Muscle layer of duodenum (tissue), 2 donors: Measurements from ENCODE around the gene PSMG4.

Experiments
- H3K27ac ChIP-seq: one replicate; pipeline ENCODE4 v1.7.0; 2013; ENCODE audit warnings: mild to moderate bottlenecking, low read length
- H3K27me3 ChIP-seq: one replicate; pipeline ENCODE4 v1.7.0; 2013; ENCODE audit warnings: low read depth, mild to moderate bottlenecking, control low read depth, low read length
- H3K36me3 ChIP-seq, 2 donors: one replicate each; pipeline ENCODE4 v1.7.0; 2013; ENCODE audit warnings: low read length in 2 of 2, control low read depth in 1 of 2, mild to moderate bottlenecking in 1 of 2; ENCODE audit not compliant: insufficient read depth in 2 of 2, control insufficient read depth in 1 of 2
- H3K4me1 ChIP-seq, 2 donors: one replicate each; pipeline ENCODE4 v1.7.0; 2013; ENCODE audit warnings: low read length in 2 of 2, mild to moderate bottlenecking in 2 of 2, control low read depth in 1 of 2, moderate library complexity in 1 of 2; ENCODE audit not compliant: insufficient read depth in 2 of 2, control insufficient read depth in 1 of 2
- H3K4me3 ChIP-seq, 2 donors: one replicate each; pipeline ENCODE4 v1.7.0; 2013; ENCODE audit warnings: low read length in 2 of 2, low read depth in 1 of 2, mild to moderate bottlenecking in 1 of 2
- H3K9me3 ChIP-seq, 2 donors: one replicate each; pipeline ENCODE4 v1.7.0; 2013; ENCODE audit warnings: low read length in 2 of 2, control low read depth in 1 of 2, mild to moderate bottlenecking in 1 of 2; ENCODE audit not compliant: control insufficient read depth in 1 of 2
- donor health status: healthy.

The PSMG4 gene

DNA sequence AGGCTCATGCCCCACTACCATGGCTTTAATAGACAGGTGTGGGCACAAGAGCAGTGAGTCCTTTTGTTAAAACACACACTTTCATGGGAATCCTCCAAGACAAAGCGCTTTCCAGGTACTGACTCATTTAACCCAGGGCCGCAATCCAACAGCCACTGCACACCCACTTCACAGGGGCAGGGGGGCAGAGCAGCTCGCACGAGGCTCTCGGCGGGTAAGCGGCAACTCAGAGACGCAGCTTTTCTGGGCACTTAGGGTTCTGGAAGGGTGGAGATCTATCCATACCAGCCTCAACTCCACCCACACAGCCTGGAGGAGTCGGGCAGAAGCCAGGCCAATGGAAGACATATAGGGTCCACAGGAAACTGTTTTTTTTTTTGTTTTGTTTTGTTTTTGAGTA, 28.6 kb downstream of the PSMG4 start:
- Histone ChIP-seq H3K27me3 (no peaks in the 10 kb centered on the region), H3K4me3 (no peak overlapping the region), H3K27ac (no peak overlapping the region), H3K9me3 (no peaks in the 10 kb centered on the region), H3K4me1 (peaks cover 0 to 2% of the 10 kb centered on the region in 2 donors), H3K36me3 (peaks cover 0 to 7% of the 10 kb centered on the region in 2 donors)

DNA sequence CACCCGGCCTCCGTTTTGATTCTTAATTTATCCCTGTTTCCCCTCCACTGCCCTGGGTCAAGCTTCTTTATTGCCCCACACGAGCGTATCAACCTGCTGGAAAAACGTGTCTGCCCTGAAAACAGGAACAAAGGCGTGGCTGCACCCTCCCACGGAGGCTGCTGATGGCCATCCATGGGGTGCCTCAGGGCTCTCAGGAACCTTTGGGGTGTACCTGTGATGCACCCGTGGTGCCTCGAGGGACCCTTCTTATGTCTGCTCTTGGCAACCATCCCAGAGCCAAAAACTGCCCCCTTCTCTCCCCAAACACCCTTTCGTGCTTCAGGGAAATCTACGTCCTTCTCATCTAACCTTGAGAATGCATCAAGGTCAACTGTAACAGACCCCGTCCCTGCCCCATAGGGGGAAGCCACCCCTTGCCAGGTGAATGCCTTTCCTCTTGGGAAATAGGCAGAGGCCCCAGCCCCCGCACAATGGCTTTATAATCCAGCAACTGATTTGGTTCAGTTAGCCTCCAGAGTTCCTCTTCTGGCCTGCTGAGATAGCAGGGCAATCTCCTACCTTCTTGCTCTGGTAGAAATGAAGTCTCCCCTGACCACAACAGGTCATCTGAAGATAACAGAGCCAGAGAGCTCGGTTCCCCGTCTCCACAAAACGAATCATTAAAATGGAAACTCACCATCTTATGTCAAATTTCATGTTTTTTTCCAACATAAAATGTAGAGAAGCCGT, 29.4 kb downstream of the PSMG4 start:
- no peaks in the 10 kb centered on the region for H3K9me3 ChIP-seq

DNA sequence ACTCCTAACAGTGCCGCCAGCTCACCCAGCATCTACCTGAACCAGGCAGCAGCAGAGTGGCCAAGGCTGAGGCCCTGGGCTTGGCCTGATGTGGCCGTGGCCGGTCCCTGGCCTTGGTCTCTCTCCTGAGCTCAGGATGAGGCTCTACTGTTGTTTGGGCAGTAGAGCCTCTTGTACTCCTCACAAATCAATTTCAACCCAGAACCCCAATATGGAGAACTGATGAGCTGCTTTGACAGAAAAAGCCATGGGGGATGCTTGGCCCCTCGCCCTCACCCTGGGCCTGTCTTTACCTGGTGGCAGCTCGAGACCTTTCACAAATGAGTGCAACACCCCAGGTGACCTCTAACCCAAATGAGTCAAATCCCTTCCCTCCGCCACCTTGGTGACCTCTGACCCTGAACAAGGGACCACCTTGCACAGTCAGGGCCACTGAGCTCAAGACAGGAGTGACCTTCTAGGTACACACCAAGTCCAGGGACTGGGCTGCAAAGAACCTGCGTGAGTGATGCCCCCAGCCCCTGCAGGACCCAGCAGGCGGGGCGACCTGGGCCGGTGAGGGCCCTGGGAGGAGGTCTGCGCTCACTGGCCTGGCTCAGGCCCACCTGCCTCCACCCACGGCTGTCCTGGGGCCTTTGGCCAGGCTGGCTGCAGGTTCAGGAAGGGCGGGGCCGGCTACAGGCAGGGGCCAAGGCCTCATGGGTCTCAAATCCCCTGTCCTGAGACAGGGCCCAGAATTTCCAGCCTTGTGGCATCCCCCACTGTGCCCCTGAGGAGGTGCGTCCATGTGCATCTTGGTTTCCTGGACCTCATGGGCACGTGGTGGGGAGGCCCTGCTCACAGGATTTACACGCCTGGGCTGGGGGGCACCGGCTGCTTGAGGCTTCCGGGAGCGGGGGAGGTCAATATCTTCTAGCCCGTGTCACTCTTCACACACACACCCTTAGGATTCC, 30.2 kb downstream of the PSMG4 start:
- peaks cover 0 to 7% of the 10 kb centered on the region in 2 donors for H3K36me3 ChIP-seq
- H3K4me1 ChIP-seq, result no peaks in the 10 kb centered on the region
- H3K9me3 ChIP-seq, result no peaks in the 10 kb centered on the region

More for the DNA sequence above, 29.4 kb downstream of the PSMG4 start:
- Histone ChIP-seq H3K4me3 (no peak overlapping the region), H3K4me1 (no peaks in the 10 kb centered on the region), H3K27ac (no peak overlapping the region), H3K27me3 (no peaks in the 10 kb centered on the region), H3K36me3 (peaks cover 0 to 7% of the 10 kb centered on the region in 2 donors)

DNA sequence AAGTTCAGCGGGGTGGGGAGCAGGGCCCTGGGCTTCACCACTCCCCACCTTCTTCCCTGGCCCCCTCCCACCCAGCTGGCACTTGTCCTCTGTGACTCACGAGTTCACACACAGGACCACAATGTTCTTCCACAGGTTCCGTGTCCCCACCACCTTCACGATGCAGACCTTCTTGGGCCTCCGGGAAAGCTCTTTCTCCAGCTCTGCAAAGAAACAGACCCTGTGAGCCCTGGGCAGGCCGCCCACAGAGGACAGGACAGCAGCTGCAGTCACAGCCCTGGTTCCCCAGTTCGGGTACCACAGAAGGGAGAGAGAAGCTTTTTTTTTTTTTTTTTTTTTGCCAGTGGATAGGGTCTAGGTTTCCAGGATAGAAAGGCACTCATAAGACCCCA, 30.9 kb downstream of the PSMG4 start:
- Histone ChIP-seq H3K4me3 (no peak overlapping the region), H3K27ac (no peak overlapping the region), H3K4me1 (no peaks in the 10 kb centered on the region), H3K9me3 (no peaks in the 10 kb centered on the region), H3K36me3 (peaks cover 0 to 7% of the 10 kb centered on the region in 2 donors), H3K27me3 (no peaks in the 10 kb centered on the region)

More for the DNA sequence above, 30.2 kb downstream of the PSMG4 start:
- Histone ChIP-seq H3K27me3 (no peaks in the 10 kb centered on the region), H3K4me3 (no peak overlapping the region), H3K27ac (no peak overlapping the region)

DNA sequence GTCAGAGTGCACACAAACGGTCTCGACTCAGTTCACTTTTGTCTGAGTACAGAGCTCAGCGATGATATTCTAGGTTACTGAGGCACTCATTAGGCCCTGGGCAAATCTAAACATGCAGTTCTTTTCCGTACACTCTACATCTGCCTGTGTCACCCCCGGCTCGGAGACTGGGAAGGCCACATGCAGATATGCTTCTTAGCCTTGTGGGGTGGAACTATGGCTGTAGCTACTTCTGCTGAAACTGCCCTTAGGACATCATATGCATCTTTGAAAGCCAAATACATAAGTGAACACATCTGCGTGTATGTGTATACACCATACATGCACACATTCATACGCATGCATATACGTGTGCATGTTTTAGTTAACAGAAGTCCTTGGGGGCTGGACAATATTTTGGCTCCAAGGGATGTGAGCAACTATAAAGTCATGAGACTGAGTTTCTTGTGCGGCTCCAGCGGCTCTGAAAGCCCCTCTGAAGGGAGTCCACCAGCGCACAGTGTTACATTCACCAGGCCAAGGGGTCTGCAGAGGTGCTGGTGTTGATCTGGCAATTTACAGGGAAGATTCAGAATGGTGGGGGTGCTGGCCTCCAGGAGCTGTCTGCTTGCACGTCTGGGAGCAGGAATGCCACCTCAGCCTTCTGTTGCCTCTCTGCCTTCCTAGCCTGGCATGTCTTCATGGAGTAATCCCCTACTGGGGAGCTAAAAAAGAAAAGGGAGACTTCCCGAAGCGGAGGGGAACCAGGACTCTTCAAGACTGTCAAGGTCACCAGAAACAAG, 31.6 kb downstream of the PSMG4 start:
- no peak overlapping the region for H3K27ac ChIP-seq
- no peaks in the 10 kb centered on the region for H3K9me3 ChIP-seq
- H3K36me3 ChIP-seq, result peaks cover 0 to 7% of the 10 kb centered on the region in 2 donors
- no peaks in the 10 kb centered on the region for H3K4me1 ChIP-seq
- H3K27me3 ChIP-seq, result no peaks in the 10 kb centered on the region
- no peak overlapping the region for H3K4me3 ChIP-seq

DNA sequence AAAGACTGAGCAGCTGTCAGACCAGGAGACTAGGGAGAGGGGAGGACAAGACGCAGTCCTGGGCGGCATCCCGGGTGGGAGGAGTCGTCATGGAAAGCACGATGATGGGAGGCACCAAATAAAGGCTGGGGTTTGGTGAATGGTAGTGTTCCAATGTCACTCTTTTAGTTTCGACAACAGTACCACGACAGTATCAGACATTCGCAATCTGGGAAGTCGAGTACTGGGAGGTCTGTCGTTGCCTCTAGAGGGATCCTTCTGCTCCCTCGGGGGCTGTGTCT, 32.1 kb downstream of the PSMG4 start:
- Histone ChIP-seq H3K9me3 (no peaks in the 10 kb centered on the region), H3K27me3 (no peaks in the 10 kb centered on the region), H3K4me1 (no peaks in the 10 kb centered on the region), H3K27ac (no peak overlapping the region), H3K36me3 (peaks cover 0 to 7% of the 10 kb centered on the region in 2 donors), H3K4me3 (no peak overlapping the region)

DNA sequence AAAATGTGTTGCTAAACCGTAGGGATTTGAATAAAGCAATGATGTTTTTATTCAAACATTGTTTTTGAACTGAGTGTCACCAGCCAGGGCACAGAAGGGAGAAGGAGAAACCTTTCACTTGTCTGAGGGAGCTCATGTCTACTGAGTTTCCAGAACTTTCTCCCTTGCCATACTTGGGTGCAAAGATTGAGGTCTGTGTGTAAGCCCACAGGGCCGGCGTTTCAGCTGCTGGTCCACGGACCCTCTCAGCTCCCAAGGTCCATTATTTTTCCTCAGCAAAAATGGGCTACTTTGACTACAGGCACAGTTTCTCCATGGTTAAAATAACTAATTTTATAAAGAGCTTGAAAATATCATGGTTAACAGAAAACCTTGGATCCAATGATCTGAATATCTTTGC, 32.6 kb downstream of the PSMG4 start:
- H3K27ac ChIP-seq, result no peak overlapping the region
- peaks cover 0 to 7% of the 10 kb centered on the region in 2 donors for H3K36me3 ChIP-seq
- no peaks in the 10 kb centered on the region for H3K27me3 ChIP-seq

DNA sequence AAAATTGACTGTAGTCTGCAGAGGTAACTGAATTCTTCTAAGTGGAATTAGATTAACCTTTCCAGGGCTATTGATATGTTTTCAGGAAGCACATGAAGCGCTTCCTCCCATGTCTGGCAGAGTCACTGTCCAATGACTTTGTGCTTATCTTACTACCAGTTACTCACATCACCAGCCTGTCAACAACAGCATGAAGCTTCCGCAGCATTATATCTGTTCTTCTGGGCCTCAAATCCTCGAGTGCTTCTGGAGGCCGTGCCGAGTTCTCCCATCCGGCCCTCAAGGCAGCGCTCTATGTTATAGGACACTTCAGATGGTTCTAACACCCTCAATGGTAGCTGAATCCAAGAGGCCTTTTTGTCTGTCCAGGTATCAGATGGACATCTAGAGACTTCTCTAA, 33.2 kb downstream of the PSMG4 start:
- Histone ChIP-seq H3K27me3 (no peaks in the 10 kb centered on the region), H3K4me1 (no peaks in the 10 kb centered on the region), H3K36me3 (peaks cover under 1 to 1% of the 10 kb centered on the region in 2 donors), H3K27ac (no peak overlapping the region), H3K4me3 (no peak overlapping the region), H3K9me3 (no peaks in the 10 kb centered on the region)

More for the DNA sequence above, 32.6 kb downstream of the PSMG4 start:
- H3K9me3 ChIP-seq, result no peaks in the 10 kb centered on the region
- H3K4me3 ChIP-seq, result no peak overlapping the region
- no peaks in the 10 kb centered on the region for H3K4me1 ChIP-seq

DNA sequence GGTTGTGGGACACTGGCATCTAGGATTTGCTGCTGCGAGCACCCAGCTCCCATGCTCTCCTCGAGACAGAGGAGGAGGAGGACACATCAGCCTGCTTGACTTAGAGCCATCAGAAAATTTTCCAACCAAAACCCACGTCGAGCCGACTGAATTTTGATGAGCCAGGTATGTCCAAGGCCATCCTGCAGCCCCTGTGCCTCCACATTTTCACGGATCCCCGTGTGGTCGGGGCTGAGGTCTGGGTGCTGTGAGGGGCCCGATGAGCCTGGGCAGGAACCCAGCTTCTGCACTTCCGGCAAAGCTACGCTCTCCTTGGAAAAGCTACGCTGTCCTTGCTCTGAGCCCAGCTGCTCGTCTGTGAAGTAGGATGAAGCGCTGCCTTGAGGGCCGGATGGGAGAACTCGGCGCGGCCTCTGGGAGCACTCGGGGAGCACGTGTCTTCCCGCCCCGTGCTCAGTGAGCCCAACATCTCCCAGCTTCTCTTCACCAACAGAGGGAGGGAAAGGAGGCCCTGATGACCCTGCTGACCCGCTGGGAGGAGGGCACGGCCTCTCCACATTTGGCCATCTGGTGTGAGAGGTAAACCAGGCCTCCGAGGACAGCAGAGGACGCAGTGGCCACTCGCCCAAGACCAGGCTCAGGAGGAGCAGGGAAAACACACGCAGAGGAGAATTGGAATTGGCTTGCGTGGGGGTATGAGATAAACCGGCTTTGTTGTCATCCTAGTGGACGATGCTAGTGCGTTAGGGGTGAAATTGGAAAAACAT, 33.9 kb downstream of the PSMG4 start:
- H3K4me1 ChIP-seq, result no peaks in the 10 kb centered on the region
- no peaks in the 10 kb centered on the region for H3K9me3 ChIP-seq
- H3K36me3 ChIP-seq, result peaks cover 2 to 4% of the 10 kb centered on the region in 2 donors
- H3K27ac ChIP-seq, result no peak overlapping the region
- H3K27me3 ChIP-seq, result no peaks in the 10 kb centered on the region
- H3K4me3 ChIP-seq, result no peak overlapping the region

DNA sequence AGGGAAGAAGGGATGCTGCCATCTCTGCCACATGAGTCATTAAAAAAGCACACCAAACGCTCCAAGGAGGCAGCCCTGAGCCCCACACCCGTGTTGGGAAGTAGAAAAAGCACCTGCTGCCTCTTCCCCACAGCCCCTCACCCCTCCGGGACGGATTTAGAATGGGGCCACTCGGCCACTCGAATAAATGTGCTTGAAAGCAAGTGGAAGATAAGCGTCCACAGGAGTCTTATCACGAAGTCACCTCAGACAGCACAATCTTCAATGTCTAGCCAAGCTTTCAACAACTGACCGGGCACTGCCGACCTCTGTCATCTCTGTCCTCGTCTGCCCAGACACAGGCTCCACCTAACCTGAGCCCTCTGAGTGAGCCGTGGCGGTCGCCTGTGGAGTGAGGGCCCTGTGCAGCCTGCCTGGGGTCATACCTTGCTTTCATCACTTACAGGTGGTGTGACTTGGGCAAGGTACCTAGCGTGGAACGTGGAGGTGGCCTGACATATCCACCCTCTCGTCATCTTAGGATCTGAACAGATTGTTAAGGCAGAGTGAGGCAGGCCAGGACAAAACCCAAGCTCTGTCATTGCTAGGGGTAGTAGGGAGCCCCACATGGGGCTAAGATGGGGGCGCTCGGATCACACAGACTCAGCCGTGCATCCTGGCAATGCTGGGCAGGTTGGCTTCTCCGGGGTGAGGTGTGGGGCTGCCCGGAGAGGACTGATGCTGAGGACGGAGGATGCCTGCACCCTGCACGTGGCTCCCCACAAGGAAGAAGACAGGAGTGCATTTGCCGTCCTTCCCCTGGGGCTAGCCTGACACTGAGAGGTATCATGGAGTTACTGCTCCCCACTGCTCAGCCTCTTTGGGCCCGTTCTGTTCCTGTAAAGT, 34.8 kb downstream of the PSMG4 start:
- Histone ChIP-seq H3K4me1 (no peaks in the 10 kb centered on the region), H3K36me3 (peaks cover 4 to 8% of the 10 kb centered on the region in 2 donors), H3K27ac (no peak overlapping the region), H3K27me3 (no peaks in the 10 kb centered on the region), H3K9me3 (no peaks in the 10 kb centered on the region), H3K4me3 (no peak overlapping the region)
